ENCODE results near the gene DOCK4. TPM values are rescaled to one million over a fixed set of nuclear protein-coding genes. Genes with fewer than 3 reads are reported as not detected.
"Not testable (repeated sequence)": the region's sequence is repeated elsewhere in the genome, so short reads cannot be mapped to it uniquely, and the experiment has no call there.

The DOCK4 gene
- total RNA-seq, 1 experiment from 2014 or later, result 3.4 TPM

GRCh38 chr7:112133328-112133727 lies 72.9 kb downstream of the DOCK4 start:
- DNase-seq (ENCODE audit: low spot score), result no peak

GRCh38 chr7:112132051-112132694 lies 74.0 kb downstream of the DOCK4 start:
- no peak for DNase-seq (ENCODE audit: low spot score)

GRCh38 chr7:112130729-112131410 lies 75.3 kb downstream of the DOCK4 start:
- no peak for DNase-seq (ENCODE audit: low spot score)

DNA sequence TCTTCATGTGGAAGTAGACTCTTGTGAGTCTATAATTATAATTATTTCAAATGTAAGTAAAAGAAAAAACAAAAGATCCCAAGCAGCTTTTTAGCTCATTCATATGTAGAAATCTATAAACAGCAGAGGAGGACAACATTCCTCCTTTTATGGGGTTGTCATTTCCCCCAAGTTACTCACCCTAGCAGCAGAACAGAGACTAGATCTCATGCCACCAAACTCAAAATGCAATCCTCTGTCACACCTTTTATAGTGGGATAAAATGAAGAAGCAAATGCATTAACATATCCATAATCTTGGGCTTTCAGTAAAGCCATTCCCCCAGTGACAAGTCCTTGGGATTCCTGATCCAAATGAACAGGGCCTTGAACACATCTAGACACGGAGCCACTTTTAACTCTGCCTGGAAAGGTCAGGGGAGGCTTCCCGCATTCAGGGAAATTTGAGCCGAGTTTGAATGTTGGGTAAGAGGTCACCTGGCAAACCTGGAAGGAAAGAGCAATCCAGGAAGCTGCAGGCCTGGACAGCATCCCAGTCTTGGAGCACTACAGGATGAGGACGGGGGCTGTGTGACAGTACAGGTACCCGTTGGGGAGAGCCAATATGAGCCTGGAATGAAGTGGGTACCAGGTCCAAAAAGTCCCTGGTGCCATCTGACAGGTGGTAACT lies 76.4 kb downstream of the DOCK4 start:
- no peak for DNase-seq (ENCODE audit: low spot score)

GRCh38 chr7:112128461-112129425 lies 77.5 kb downstream of the DOCK4 start:
- DNase-seq (ENCODE audit: low spot score), result not testable (repeated sequence)

DNA sequence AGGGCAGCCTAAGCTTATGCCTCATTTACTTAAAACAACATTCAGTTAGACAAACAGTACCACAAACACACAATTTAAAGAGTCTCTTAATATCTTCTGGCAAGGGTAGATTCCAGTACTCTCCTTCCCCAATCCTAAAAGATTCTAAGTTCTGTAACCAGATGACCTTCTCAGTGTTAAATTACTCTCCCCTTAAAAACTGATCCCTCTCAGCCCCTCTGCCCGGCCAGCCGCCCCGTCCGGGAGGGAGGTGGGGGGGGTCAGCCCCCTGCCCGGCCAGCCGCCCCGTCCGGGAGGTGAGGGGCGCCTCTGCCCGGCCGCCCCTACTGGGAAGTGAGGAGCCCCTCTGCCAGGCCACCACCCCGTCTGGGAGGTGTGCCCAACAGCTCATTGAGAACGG lies 78.2 kb downstream of the DOCK4 start:
- not testable (repeated sequence) for DNase-seq (ENCODE audit: low spot score)

GRCh38 chr7:112125250-112125649 lies 80.9 kb downstream of the DOCK4 start:
- no peak for DNase-seq (ENCODE audit: low spot score)

DNA sequence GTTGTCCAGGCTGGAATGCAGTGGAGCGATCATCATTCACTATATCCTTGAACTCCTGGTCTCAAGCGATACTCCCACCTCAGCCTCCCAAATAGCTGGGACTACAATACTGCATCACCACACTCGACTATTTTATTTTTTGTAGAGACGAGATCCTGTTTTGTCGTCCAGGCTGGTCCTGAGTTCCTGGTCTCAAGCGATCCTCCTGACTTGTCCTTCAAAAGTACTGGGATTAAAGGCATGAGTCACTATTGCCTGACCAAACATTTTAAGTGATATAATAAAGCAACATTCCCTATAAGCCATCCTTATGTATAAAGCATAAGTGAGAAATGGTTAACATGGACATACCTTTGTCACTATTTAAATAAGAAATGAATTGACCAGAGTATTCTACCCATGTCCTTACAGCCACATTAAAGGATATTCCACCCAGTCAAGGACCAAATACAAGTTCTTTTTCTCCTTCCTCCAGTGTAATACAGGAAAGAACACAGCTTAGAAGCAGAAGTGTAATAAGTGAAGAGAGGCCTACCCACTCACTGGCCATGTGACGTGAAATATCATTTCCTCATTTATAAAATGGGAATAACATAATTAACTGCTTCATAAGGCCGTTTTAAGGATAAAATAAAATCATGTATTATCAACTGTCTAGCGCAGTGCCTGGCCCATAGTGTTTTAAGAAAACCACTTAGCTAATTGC lies 82.0 kb downstream of the DOCK4 start:
- DNase-seq (ENCODE audit: low spot score), result no peak

- DNase-seq (ENCODE audit: low spot score), result no peak
Measured at GRCh38 chr7:112122798-112123197, 83.4 kb downstream of the DOCK4 start.

DNA sequence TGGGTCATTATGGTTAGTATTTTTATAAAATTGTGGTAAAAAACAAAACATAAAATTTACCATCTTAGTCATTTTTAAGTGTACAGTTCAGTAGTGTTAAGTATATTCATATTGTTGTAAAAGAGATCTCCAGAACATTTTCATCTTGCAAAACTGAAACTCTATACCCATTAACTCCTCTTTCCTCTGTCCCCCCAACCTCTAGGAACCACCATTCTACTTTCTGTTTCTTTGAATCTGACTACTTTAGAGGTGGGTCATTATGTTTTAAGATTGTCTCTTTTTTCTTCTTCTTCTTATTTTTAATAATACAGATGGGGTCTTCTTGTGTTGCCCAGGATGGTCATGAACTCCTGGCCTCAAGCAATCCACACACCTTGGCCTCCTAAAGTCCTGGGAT lies 84.1 kb downstream of the DOCK4 start:
- DNase-seq (ENCODE audit: low spot score), result no peak

DNA sequence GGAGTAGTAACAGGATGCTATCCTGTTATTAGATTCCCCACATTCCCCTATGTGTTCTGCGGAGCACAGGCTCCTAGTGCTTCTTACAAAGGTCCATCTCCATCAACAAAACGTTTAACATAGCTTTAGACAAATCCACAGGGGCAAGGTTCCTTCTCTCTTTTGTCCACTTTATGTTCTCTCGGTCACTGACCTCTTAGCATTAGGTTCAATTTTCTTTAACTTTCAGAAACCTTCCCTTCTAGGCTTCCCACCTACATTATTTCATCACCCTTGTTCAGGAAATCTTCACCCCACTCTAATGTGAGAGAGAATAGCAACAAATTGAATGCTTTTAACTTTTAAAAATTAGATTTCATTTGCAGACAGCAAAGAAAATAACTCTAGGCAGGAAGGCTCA lies 84.9 kb downstream of the DOCK4 start:
- no peak for DNase-seq (ENCODE audit: low spot score)

GRCh38 chr7:112120696-112121217 lies 85.4 kb downstream of the DOCK4 start:
- DNase-seq (ENCODE audit: low spot score), result no peak

GRCh38 chr7:112118581-112119566 lies 87.3 kb downstream of the DOCK4 start:
- no peak for DNase-seq (ENCODE audit: low spot score)

DNA sequence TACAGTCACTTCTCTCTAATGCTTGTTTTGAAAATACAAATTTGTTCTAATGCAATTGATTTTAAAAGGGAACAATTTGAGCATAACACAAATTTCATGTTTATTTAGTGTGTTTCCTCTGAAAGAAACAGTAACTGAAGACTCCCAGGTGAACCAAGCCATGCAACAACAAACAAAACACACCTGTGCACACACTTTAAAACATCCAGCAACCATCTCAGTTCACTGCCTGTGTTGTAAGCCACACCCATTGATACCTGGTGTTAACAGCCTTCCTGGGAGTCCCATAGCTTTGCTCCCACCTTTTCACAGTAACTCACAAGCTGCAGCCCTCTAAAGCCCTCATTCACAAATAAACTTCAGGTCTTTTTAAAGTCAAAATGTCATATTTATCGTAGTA lies 89.3 kb downstream of the DOCK4 start:
- no peak for DNase-seq (ENCODE audit: low spot score)

GRCh38 chr7:112116358-112116757 lies 89.8 kb downstream of the DOCK4 start:
- DNase-seq (ENCODE audit: low spot score), result no peak

DNA sequence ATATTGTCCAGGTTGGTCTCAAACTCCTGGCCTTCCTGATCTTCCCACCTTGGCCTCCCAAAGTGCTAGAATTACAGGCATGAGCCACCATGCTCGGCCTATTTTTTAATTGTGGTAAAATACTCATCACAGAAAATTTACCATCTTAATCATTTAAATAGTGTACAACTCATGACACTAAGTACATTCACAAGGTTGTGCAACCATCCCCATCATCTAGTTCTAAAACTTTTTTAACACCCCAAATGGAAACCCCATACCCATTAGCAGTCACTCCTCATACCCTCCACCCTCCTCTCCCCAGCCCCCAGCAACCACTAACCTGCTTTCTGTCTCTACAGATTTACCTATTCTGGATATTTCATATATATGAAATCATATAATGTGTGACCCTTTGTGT lies 90.3 kb downstream of the DOCK4 start:
- no peak for DNase-seq (ENCODE audit: low spot score)

DNA sequence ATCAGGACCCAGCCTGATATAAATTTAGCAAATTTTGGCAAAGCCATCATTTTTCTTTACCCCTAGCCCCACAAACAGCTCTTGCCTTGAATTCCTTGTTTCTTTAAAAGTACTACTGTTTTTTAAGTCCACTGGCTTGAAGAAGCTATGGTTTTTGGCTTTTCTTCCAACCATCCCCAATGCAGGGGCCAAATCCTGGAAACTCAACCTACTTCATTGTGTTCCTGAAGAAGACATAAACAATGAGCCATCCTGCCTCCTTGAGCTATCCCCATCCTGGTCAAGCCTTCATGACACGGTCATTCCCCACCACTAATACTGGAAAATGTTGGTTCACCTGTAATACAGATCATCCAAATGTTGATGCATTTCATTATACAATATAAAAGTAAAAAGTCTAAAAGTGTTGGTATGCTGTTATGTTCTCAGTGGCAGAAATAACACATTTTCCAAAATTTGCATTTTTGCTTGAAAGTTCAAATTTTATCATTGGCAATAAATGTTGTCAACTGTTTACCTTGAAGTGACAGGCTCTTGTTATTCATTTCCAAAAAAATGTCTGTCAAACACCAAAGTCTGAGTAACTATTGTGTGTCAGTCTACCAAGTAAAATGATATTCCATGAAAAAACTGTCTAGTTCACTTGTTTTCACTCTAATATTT lies 92.2 kb downstream of the DOCK4 start:
- no peak for DNase-seq (ENCODE audit: low spot score)

DNA sequence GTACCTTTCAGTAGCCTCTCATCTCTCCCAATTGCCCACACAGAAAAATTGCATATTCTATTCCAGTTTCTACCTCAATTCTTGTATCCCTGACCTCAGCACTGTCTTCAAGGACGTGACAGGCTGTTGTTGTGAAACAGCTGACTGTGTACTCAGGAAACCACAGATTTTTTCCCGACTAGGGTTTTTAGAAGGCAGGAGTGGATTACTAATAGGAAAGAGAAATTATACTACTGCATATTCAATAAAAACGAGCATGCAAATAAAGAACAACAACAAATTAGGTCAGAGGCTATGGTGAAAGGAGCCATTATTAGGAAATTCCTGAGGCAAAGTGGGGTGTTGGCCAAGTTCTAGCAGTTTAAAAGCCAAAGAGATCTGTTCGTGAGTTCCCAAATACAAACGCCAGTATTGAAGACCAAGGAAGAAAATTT lies 93.4 kb downstream of the DOCK4 start:
- peak; percentile 13 for DNase-seq (ENCODE audit: low spot score)

DNA sequence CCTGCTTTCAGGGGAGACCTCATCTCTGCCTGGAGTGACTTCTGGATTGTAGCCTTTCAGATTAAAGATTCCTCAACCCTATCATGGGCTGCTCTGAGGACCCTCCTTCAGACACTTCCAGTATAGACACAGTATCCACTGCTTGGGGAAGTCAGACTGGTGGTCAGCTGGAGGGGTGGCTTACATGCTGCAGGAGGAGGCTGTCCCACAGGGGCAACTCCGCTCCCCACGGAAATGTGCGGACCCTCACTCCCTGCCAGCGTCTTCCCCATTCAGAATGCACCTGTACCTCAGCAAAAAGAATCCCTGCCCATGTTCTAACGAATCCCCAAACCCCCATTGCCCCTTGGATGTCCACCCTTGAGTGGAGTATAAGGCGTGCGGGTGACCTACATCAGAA lies 95.5 kb downstream of the DOCK4 start:
- DNase-seq (ENCODE audit: low spot score), result no peak
